Trophoblast cell (in vitro differentiated cells and primary cell): Measurements from ENCODE around the gene AK5.

ENCODE experiments used
- DNase-seq, 2 donors: peaks; one replicate each; pipeline ENCODE4 v3.0.0-alpha.2; 2016
- H2AFZ ChIP-seq: 2 replicates; pipeline ENCODE4 v1.6.1; 2013; ENCODE audit warnings: low read length, moderate library complexity, mild to moderate bottlenecking; ENCODE audit not compliant: insufficient read depth, poor library complexity
- H2AK5ac ChIP-seq: 2 replicates; pipeline ENCODE4 v1.6.1; 2013; ENCODE audit warnings: mild to moderate bottlenecking, low read length
- H2BK120ac ChIP-seq: 2 replicates; pipeline ENCODE4 v1.6.1; 2013; ENCODE audit warnings: low read length, mild to moderate bottlenecking, moderate library complexity; ENCODE audit not compliant: insufficient read depth, poor library complexity
- H2BK12ac ChIP-seq: 2 replicates; pipeline ENCODE4 v1.6.1; 2013; ENCODE audit warnings: mild to moderate bottlenecking, low read length, moderate library complexity
- H2BK5ac ChIP-seq: 2 replicates; pipeline ENCODE4 v1.6.1; 2013; ENCODE audit warnings: low read length, low read depth, moderate library complexity, mild to moderate bottlenecking; ENCODE audit not compliant: poor library complexity
- H3K14ac ChIP-seq: 2 replicates; pipeline ENCODE4 v1.6.1; 2013; ENCODE audit warnings: mild to moderate bottlenecking, low read length
- H3K18ac ChIP-seq: 2 replicates; pipeline ENCODE4 v1.6.1; 2013; ENCODE audit warnings: mild to moderate bottlenecking, low read length
- H3K23ac ChIP-seq: 2 replicates; pipeline ENCODE4 v1.6.1; 2013; ENCODE audit warnings: low read length
- H3K27ac ChIP-seq: 2 replicates; pipeline ENCODE4 v1.5.1; 2013; ENCODE audit warnings: low read depth, mild to moderate bottlenecking, inconsistent platforms, low read length, moderate library complexity
- H3K27me3 ChIP-seq: 2 replicates; pipeline ENCODE4 v1.6.1; 2013; ENCODE audit warnings: inconsistent platforms, mild to moderate bottlenecking, low read length, moderate library complexity; ENCODE audit not compliant: insufficient read depth
- H3K36me3 ChIP-seq, 2 experiments: 1 replicate in 1 of 2; 2 replicates in 1 of 2; pipeline ENCODE4 v1.6.1; 2013; ENCODE audit warnings: low read length in 2 of 2, mild to moderate bottlenecking in 2 of 2, moderate library complexity in 1 of 2; ENCODE audit not compliant: insufficient read depth in 2 of 2, control insufficient read depth in 1 of 2
- H3K4ac ChIP-seq: 2 replicates; pipeline ENCODE4 v1.6.1; 2013; ENCODE audit warnings: low read depth, mild to moderate bottlenecking, low read length, moderate library complexity
- H3K4me1 ChIP-seq, 2 experiments: 1 replicate in 1 of 2; 2 replicates in 1 of 2; pipeline ENCODE4 v1.6.1; 2013; ENCODE audit warnings: low read length in 2 of 2, mild to moderate bottlenecking in 2 of 2, moderate library complexity in 1 of 2; ENCODE audit not compliant: insufficient read depth in 2 of 2, control insufficient read depth in 1 of 2
- H3K4me2 ChIP-seq: 2 replicates; pipeline ENCODE4 v1.6.1; 2013; ENCODE audit warnings: inconsistent platforms, mild to moderate bottlenecking, low read length, moderate library complexity
- H3K4me3 ChIP-seq: 2 replicates; pipeline ENCODE4 v1.5.1; 2013; ENCODE audit warnings: mild to moderate bottlenecking, low read depth, low read length, inconsistent platforms
- H3K79me1 ChIP-seq: one replicate; pipeline ENCODE4 v1.6.1; 2013; ENCODE audit warnings: low read length
- H3K79me2 ChIP-seq: 2 replicates; pipeline ENCODE4 v1.6.1; 2013; ENCODE audit warnings: low read length, mild to moderate bottlenecking; ENCODE audit not compliant: control insufficient read depth, insufficient read depth, poor library complexity
- H3K9ac ChIP-seq: 2 replicates; pipeline ENCODE4 v1.6.1; 2013; ENCODE audit warnings: mild to moderate bottlenecking, low read length
- H3K9me3 ChIP-seq: 2 replicates; pipeline ENCODE4 v1.6.1; 2013; ENCODE audit warnings: low read depth, mild to moderate bottlenecking, control low read depth, inconsistent platforms, low read length; ENCODE audit not compliant: insufficient read depth
- H4K12ac ChIP-seq: 2 replicates; pipeline ENCODE4 v1.6.1; 2013; ENCODE audit warnings: low read depth, mild to moderate bottlenecking, low read length, moderate library complexity
- H4K8ac ChIP-seq: 2 replicates; pipeline ENCODE4 v1.6.1; 2013; ENCODE audit warnings: low read depth, mild to moderate bottlenecking, low read length, moderate library complexity
- H4K91ac ChIP-seq: one replicate; pipeline ENCODE4 v1.6.1; 2013; ENCODE audit warnings: low read depth, mild to moderate bottlenecking, low read length, moderate library complexity
- WGBS: extraction: QIAGEN DNeasy Blood & Tissue Kit; methylation state at CpG from one replicate; pipeline ENCODE4 v1.1.7; 2013; ENCODE audit warnings: missing lambda C conversion rate; ENCODE audit not compliant: insufficient read length, insufficient coverage; ENCODE audit errors: extremely low coverage; 5-methylcytosine and 5-hydroxymethylcytosine counted together

The AK5 gene

DNA sequence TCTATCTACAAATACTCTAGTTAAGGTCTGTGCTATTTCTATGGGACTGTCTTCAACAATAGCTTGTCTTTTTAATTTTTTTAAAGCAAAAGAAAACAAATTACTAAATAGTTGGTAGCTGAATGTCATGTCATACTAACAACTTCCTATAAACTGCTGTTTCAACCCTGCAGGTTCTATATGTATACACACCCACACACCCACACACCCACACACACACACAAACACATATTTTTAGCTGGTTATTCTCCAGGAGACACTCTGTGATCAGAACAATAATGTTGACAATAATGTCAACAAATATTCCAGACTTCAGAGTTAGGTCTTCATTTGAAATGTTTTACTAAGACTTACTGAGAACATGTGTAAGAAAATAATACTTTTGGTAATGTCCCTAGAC, 66.7 kb downstream of the AK5 start:
- H3K79me2 ChIP-seq, result no peaks in the 10 kb centered on the region
- H3K14ac ChIP-seq, result no peak overlapping the region
- H3K9ac ChIP-seq, result no peak overlapping the region
- no peak for DNase-seq
- no peak overlapping the region for H4K12ac ChIP-seq
- no peak overlapping the region for H2AFZ ChIP-seq
- H3K9me3 ChIP-seq, result peaks cover 2% of the 10 kb centered on the region
- no peaks in the 10 kb centered on the region for H3K79me1 ChIP-seq
- H2BK12ac ChIP-seq, result no peak overlapping the region
- H3K4me2 ChIP-seq, result no peak overlapping the region
- no peaks in the 10 kb centered on the region for H3K27me3 ChIP-seq
- H4K8ac ChIP-seq, result no peak overlapping the region
- no peak overlapping the region for H2AK5ac ChIP-seq
- no peak overlapping the region for H3K27ac ChIP-seq
- no peak overlapping the region for H3K4me3 ChIP-seq
- H3K4me1 ChIP-seq, result no peaks in the 10 kb centered on the region
- H3K36me3 ChIP-seq, result no peaks in the 10 kb centered on the region
- no peak overlapping the region for H3K18ac ChIP-seq
- H2BK5ac ChIP-seq, result no peak overlapping the region
- no peak overlapping the region for H3K23ac ChIP-seq
- H2BK120ac ChIP-seq, result no peak overlapping the region
- H3K4ac ChIP-seq, result no peak overlapping the region
- H4K91ac ChIP-seq, result no peak overlapping the region

DNA sequence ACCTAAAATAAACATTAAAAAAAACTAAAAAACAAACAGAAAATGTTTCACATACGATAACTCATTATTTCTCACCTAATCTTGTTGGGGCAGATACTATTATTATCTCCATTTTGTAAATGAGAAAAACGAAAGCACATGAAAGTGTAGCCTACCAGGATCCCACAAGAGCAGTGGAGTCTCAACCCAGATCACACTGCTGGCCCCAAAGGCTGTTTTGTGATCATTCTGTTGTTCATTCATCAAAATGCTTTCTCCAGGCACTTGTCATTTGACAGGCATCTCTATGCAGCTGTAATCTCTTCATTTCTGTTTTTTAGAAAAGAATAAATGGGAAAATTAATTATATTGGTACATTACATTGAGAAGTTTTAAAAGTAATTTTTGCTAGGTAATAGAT, 67.5 kb downstream of the AK5 start:
- Histone ChIP-seq H3K4me1 (no peaks in the 10 kb centered on the region), H3K27me3 (no peaks in the 10 kb centered on the region), H3K18ac (no peak overlapping the region), H3K79me1 (no peaks in the 10 kb centered on the region), H3K23ac (no peak overlapping the region), H4K91ac (no peak overlapping the region), H2AFZ (no peak overlapping the region), H3K9ac (no peak overlapping the region), H3K14ac (no peak overlapping the region), H2AK5ac (no peak overlapping the region), H4K12ac (no peak overlapping the region), H3K36me3 (no peaks in the 10 kb centered on the region), H2BK120ac (no peak overlapping the region), H3K9me3 (peaks cover 2% of the 10 kb centered on the region), H3K79me2 (no peaks in the 10 kb centered on the region), H2BK12ac (no peak overlapping the region), H4K8ac (no peak overlapping the region), H3K27ac (no peak overlapping the region), H3K4ac (no peak overlapping the region), H2BK5ac (no peak overlapping the region), H3K4me3 (no peak overlapping the region), H3K4me2 (no peak overlapping the region)
- no peak for DNase-seq
- WGBS, result 100% methylated on average over 1 of the region's 2 CpGs

DNA sequence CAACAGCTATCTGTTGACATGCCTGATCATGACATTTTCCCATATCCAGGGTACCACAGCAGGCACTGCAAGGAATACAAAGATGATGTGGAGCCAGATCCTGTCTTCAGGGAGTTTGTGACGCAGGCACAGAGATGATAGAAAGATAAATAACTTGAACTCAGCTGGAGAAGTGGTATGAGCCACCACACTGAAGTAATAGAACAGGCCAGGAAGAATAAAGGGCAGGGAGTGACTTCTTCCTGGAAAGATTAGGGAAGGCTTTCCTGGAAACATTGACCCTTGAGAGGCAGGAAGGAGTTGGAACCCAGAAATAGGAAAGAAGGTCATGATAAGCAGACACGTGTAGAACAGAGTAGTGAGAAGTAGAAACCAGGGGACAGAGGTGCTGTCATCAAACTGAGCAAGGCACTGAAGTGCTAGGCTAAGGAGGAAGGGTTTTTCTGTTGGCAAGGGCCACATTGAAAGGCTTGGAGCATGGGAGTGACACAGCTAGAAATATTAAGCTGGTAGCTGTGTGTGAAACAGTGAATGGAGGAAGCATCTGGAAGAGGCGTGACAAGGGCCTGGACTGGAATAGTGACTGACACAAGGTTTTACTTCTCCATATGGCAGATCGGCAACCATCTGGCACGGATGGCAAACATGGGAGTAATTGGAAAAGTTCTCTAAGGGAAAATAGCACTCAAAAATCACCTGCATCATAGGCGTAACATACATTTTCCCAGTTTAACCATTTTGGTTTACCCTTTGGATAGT, 68.4 kb downstream of the AK5 start:
- Histone ChIP-seq H3K9ac (no peak overlapping the region), H3K4ac (no peak overlapping the region), H2AK5ac (no peak overlapping the region), H3K27me3 (no peaks in the 10 kb centered on the region), H2BK120ac (no peak overlapping the region), H3K4me2 (no peak overlapping the region), H3K23ac (no peak overlapping the region), H3K4me3 (no peak overlapping the region), H3K27ac (no peak overlapping the region), H3K4me1 (no peaks in the 10 kb centered on the region), H2BK12ac (no peak overlapping the region), H3K79me2 (no peaks in the 10 kb centered on the region), H3K18ac (no peak overlapping the region), H3K14ac (no peak overlapping the region), H3K36me3 (no peaks in the 10 kb centered on the region), H4K91ac (no peak overlapping the region), H4K8ac (no peak overlapping the region), H3K9me3 (peaks cover 2% of the 10 kb centered on the region), H2AFZ (no peak overlapping the region), H2BK5ac (no peak overlapping the region), H3K79me1 (no peaks in the 10 kb centered on the region), H4K12ac (no peak overlapping the region)
- no peak for DNase-seq
- WGBS, result no CpG with 5 or more reads among the region's 6 CpGs

DNA sequence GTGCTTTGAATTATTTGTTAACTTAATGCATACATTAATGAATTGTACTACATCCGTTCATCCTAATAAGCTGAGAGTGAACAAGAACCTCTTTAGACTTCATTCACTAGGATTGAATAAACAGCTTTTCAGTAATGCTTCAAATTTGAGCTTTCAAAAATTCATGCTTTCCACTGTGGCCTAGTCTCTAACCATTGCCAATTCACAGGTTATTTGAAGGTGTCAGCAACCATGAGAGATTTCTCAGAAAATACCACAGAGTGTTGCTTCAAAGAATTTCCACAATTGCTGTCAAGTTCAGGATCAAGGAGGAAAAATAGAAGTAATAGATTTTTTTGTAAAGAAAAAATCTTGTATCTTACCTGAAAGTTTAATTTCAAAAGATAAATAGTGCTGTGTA, 72.7 kb downstream of the AK5 start:
- Histone ChIP-seq H4K91ac (no peak overlapping the region), H2AFZ (no peak overlapping the region), H3K23ac (no peak overlapping the region), H2AK5ac (no peak overlapping the region), H2BK120ac (no peak overlapping the region), H4K12ac (no peak overlapping the region), H3K9ac (no peak overlapping the region), H3K36me3 (no peaks in the 10 kb centered on the region), H3K18ac (no peak overlapping the region), H3K14ac (no peak overlapping the region), H3K4me1 (no peaks in the 10 kb centered on the region), H3K4me2 (no peak overlapping the region), H3K27me3 (no peaks in the 10 kb centered on the region), H3K79me2 (no peaks in the 10 kb centered on the region), H4K8ac (no peak overlapping the region), H3K27ac (no peak overlapping the region), H3K79me1 (no peaks in the 10 kb centered on the region), H3K4ac (no peak overlapping the region), H3K4me3 (no peak overlapping the region), H2BK12ac (no peak overlapping the region), H2BK5ac (no peak overlapping the region), H3K9me3 (no peaks in the 10 kb centered on the region)
- DNase-seq, result no peak
- no CpG with 5 or more reads among the region's 1 CpG for WGBS
